Memory B cell (primary cell): ENCODE data around the gene DPEP2.

Source experiments
- ATAC-seq: fragments of 150-1000 bp; cut with Tn5 transposase; 2 replicates; pipeline ENCODE4 v1.10.0; 2021; ENCODE audit warnings: low read depth, mild to moderate bottlenecking, moderate library complexity
- DNase-seq, 2 donors: peaks; one replicate each; pipeline ENCODE4 v3.0.0; 2022; ENCODE audit warnings: low spot score in 2 of 2
- H3K27ac Mint-ChIP-seq: one replicate; pipeline ENCODE4 v1.8.0; 2022; ENCODE audit warnings: mild to moderate bottlenecking, moderate library complexity, mixed read lengths
- H3K27me3 Mint-ChIP-seq: one replicate; pipeline ENCODE4 v1.8.0; 2022; ENCODE audit warnings: mixed read lengths
- H3K36me3 Mint-ChIP-seq: one replicate; pipeline ENCODE4 v1.8.0; 2022; ENCODE audit warnings: mild to moderate bottlenecking, mixed read lengths
- H3K4me1 Mint-ChIP-seq: one replicate; pipeline ENCODE4 v1.8.0; 2022; ENCODE audit warnings: mixed read lengths
- H3K4me3 Mint-ChIP-seq: one replicate; pipeline ENCODE4 v1.8.0; 2022; ENCODE audit warnings: mild to moderate bottlenecking, moderate library complexity, mixed read lengths
- H3K9me3 Mint-ChIP-seq: one replicate; pipeline ENCODE4 v1.8.0; 2022; ENCODE audit warnings: mixed read lengths

Gene DPEP2

GRCh38 chr16:67963662-67964321 lies 35.5 kb downstream of the DPEP2 start:
- no peak for DNase-seq
- Mint-ChIP-seq H3K36me3 (peaks cover 2% of the 10 kb centered on the region), H3K9me3 (no peaks in the 10 kb centered on the region), H3K27me3 (no peaks in the 10 kb centered on the region), H3K4me3 (no peak overlapping the region), H3K4me1 (peaks cover 12% of the 10 kb centered on the region), H3K27ac (no peak overlapping the region)
- no peak for ATAC-seq

GRCh38 chr16:67963292-67963661 lies 36.0 kb downstream of the DPEP2 start:
- H3K36me3 Mint-ChIP-seq: peaks cover 5% of the 10 kb centered on the region
- H3K27ac Mint-ChIP-seq: no peak overlapping the region
- ATAC-seq (no peak), DNase-seq (no peak)
- H3K27me3 Mint-ChIP-seq: no peaks in the 10 kb centered on the region
- no peak overlapping the region for H3K4me3 Mint-ChIP-seq
- H3K9me3 Mint-ChIP-seq: no peaks in the 10 kb centered on the region
- H3K4me1 Mint-ChIP-seq: peaks cover 12% of the 10 kb centered on the region

GRCh38 chr16:67962135-67962534 lies 37.1 kb downstream of the DPEP2 start:
- Mint-ChIP-seq H3K9me3 (no peaks in the 10 kb centered on the region), H3K36me3 (peaks cover 6% of the 10 kb centered on the region), H3K27ac (no peak overlapping the region), H3K4me3 (no peak overlapping the region), H3K4me1 (peaks cover 5% of the 10 kb centered on the region), H3K27me3 (no peaks in the 10 kb centered on the region)
- no peak for DNase-seq
- ATAC-seq: no peak

GRCh38 chr16:67961551-67961957 lies 37.7 kb downstream of the DPEP2 start:
- Mint-ChIP-seq H3K4me3 (no peak overlapping the region), H3K4me1 (peaks cover 3% of the 10 kb centered on the region), H3K27ac (no peak overlapping the region), H3K9me3 (no peaks in the 10 kb centered on the region), H3K36me3 (peaks cover 6% of the 10 kb centered on the region), H3K27me3 (no peaks in the 10 kb centered on the region)
- ATAC-seq: no peak
- DNase-seq: no peak

- Mint-ChIP-seq H3K27me3 (no peaks in the 10 kb centered on the region), H3K4me3 (no peak overlapping the region), H3K36me3 (peaks cover 6% of the 10 kb centered on the region), H3K4me1 (peaks cover under 1% of the 10 kb centered on the region), H3K9me3 (no peaks in the 10 kb centered on the region), H3K27ac (no peak overlapping the region)
- no peak for DNase-seq
- no peak for ATAC-seq
Measured at GRCh38 chr16:67959536-67960329, 39.6 kb downstream of the DPEP2 start.

- Mint-ChIP-seq H3K36me3 (peaks cover 6% of the 10 kb centered on the region), H3K27ac (no peak overlapping the region), H3K4me3 (no peak overlapping the region), H3K9me3 (no peaks in the 10 kb centered on the region), H3K4me1 (no peaks in the 10 kb centered on the region), H3K27me3 (no peaks in the 10 kb centered on the region)
- no peak for ATAC-seq
- no peak for DNase-seq
Measured at GRCh38 chr16:67957622-67958021, 41.7 kb downstream of the DPEP2 start.

GRCh38 chr16:67954421-67955196 lies 44.7 kb downstream of the DPEP2 start:
- DNase-seq: no peak
- peaks cover 4% of the 10 kb centered on the region for H3K36me3 Mint-ChIP-seq
- no peaks in the 10 kb centered on the region for H3K9me3 Mint-ChIP-seq
- H3K27me3 Mint-ChIP-seq: no peaks in the 10 kb centered on the region
- no peak overlapping the region for H3K27ac Mint-ChIP-seq
- ATAC-seq: no peak
- no peak overlapping the region for H3K4me3 Mint-ChIP-seq
- no peaks in the 10 kb centered on the region for H3K4me1 Mint-ChIP-seq

- no peak for ATAC-seq
- no peak overlapping the region for H3K27ac Mint-ChIP-seq
- H3K36me3 Mint-ChIP-seq: peaks cover 4% of the 10 kb centered on the region
Measured at GRCh38 chr16:67953641-67954375, 45.5 kb downstream of the DPEP2 start.

GRCh38 chr16:67951485-67951884 lies 47.8 kb downstream of the DPEP2 start:
- no peaks in the 10 kb centered on the region for H3K4me1 Mint-ChIP-seq
- H3K36me3 Mint-ChIP-seq: no peaks in the 10 kb centered on the region
- ATAC-seq (no peak), DNase-seq (no peak)
- no peaks in the 10 kb centered on the region for H3K9me3 Mint-ChIP-seq
- no peak overlapping the region for H3K4me3 Mint-ChIP-seq
- no peaks in the 10 kb centered on the region for H3K27me3 Mint-ChIP-seq
- no peak overlapping the region for H3K27ac Mint-ChIP-seq

More at GRCh38 chr16:67953641-67954375, 45.5 kb downstream of the DPEP2 start:
- Mint-ChIP-seq H3K27me3 (no peaks in the 10 kb centered on the region), H3K4me1 (no peaks in the 10 kb centered on the region), H3K4me3 (no peak overlapping the region), H3K9me3 (no peaks in the 10 kb centered on the region)
- no peak for DNase-seq

- Mint-ChIP-seq H3K36me3 (peaks cover 2% of the 10 kb centered on the region), H3K4me1 (no peaks in the 10 kb centered on the region), H3K9me3 (no peaks in the 10 kb centered on the region), H3K27ac (no peak overlapping the region), H3K27me3 (no peaks in the 10 kb centered on the region), H3K4me3 (no peak overlapping the region)
- no peak for ATAC-seq
- no peak for DNase-seq
Measured at GRCh38 chr16:67950335-67950843, 48.9 kb downstream of the DPEP2 start.

- Mint-ChIP-seq H3K4me3 (no peak overlapping the region), H3K27me3 (no peaks in the 10 kb centered on the region), H3K9me3 (no peaks in the 10 kb centered on the region), H3K36me3 (peaks cover 2% of the 10 kb centered on the region), H3K27ac (no peak overlapping the region), H3K4me1 (no peaks in the 10 kb centered on the region)
- DNase-seq (no peak), ATAC-seq (no peak)
Measured at GRCh38 chr16:67949645-67950044, 49.6 kb downstream of the DPEP2 start.

GRCh38 chr16:67948015-67948414 lies 51.3 kb downstream of the DPEP2 start:
- ATAC-seq (no peak), DNase-seq (no peak)
- Mint-ChIP-seq H3K4me3 (no peak overlapping the region), H3K9me3 (no peaks in the 10 kb centered on the region), H3K36me3 (peaks cover 2% of the 10 kb centered on the region), H3K27ac (no peak overlapping the region), H3K4me1 (no peaks in the 10 kb centered on the region), H3K27me3 (no peaks in the 10 kb centered on the region)

- H3K9me3 Mint-ChIP-seq: no peaks in the 10 kb centered on the region
- no peaks in the 10 kb centered on the region for H3K27me3 Mint-ChIP-seq
- ATAC-seq (no peak), DNase-seq (no peak)
- H3K27ac Mint-ChIP-seq: no peak overlapping the region
- peaks cover 2% of the 10 kb centered on the region for H3K36me3 Mint-ChIP-seq
- no peak overlapping the region for H3K4me3 Mint-ChIP-seq
- peaks cover 2% of the 10 kb centered on the region for H3K4me1 Mint-ChIP-seq
Measured at GRCh38 chr16:67946966-67947558, 52.2 kb downstream of the DPEP2 start.
